ENCODE data around the gene TMPRSS2.
A peak's percentile ranks its signal among the peaks of the same experiment; 100 is the strongest.

The TMPRSS2 gene

GRCh38 chr21:41446586-41446985 lies 61.4 kb downstream of the TMPRSS2 start:
- DNase-seq = no peak

- no peak for DNase-seq
These were observed 62.5 kb downstream of the TMPRSS2 start for GRCh38 chr21:41445465-41445862.

GRCh38 chr21:41444703-41445464 lies 63.1 kb downstream of the TMPRSS2 start:
- no peak for DNase-seq

- DNase-seq = no peak
These were observed 64.4 kb downstream of the TMPRSS2 start for GRCh38 chr21:41443562-41443961.

- DNase-seq = no peak
These were observed 65.3 kb downstream of the TMPRSS2 start for GRCh38 chr21:41442481-41443186.

- no peak for DNase-seq
These were observed 66.4 kb downstream of the TMPRSS2 start for GRCh38 chr21:41441546-41441945.

GRCh38 chr21:41439248-41439647 lies 68.7 kb downstream of the TMPRSS2 start:
- no peak for DNase-seq

GRCh38 chr21:41438425-41439113 lies 69.4 kb downstream of the TMPRSS2 start:
- no peak for DNase-seq

- DNase-seq = no peak
These were observed 70.2 kb downstream of the TMPRSS2 start for GRCh38 chr21:41437729-41438128.

GRCh38 chr21:41435706-41436105 lies 72.3 kb downstream of the TMPRSS2 start:
- DNase-seq = no peak

GRCh38 chr21:41433566-41433965 lies 74.4 kb downstream of the TMPRSS2 start:
- no peak for DNase-seq

- DNase-seq = no peak
These were observed 75.1 kb downstream of the TMPRSS2 start for GRCh38 chr21:41432562-41433460.

- DNase-seq = no peak
These were observed 76.0 kb downstream of the TMPRSS2 start for GRCh38 chr21:41431788-41432548.

GRCh38 chr21:41429925-41430491 lies 78.0 kb downstream of the TMPRSS2 start:
- DNase-seq = no peak

GRCh38 chr21:41429305-41429704 lies 78.7 kb downstream of the TMPRSS2 start:
- DNase-seq = no peak

GRCh38 chr21:41428847-41429246 lies 79.1 kb downstream of the TMPRSS2 start:
- DNase-seq = no peak

- DNase-seq = no peak
These were observed 79.6 kb downstream of the TMPRSS2 start for GRCh38 chr21:41428311-41428710.

GRCh38 chr21:41427556-41427955 lies 80.4 kb downstream of the TMPRSS2 start:
- no peak for DNase-seq

GRCh38 chr21:41426676-41427404 lies 81.1 kb downstream of the TMPRSS2 start:
- no peak for DNase-seq

- peak; percentile 84 for DNase-seq
These were observed 81.8 kb downstream of the TMPRSS2 start, which contains the start of gene MX1 for GRCh38 chr21:41425954-41426675. Gene MX1 (plus strand): TSS chr21:41426239. CDS start chr21:41432071, 5,832 bp downstream.
